SK-N-MC (cell line): Measurements from ENCODE around the gene TUT4.

Source experiments
- EZH2 ChIP-seq: fragments of 200-600 bp; sonication (generic); IDR thresholded peaks from one replicate; pipeline ENCODE4 v1.6.1; 2017; ENCODE audit warnings: antibody characterized with exemption
- FOXP2 ChIP-seq: optimal IDR thresholded peaks from 2 replicates; pipeline ENCODE3; 2011; ENCODE audit warnings: mild to moderate bottlenecking, moderate library complexity; ENCODE audit not compliant: insufficient read depth; ENCODE audit errors: extremely low read length, control extremely low read depth
- POLR2AphosphoS5 ChIP-seq: IDR thresholded peaks from 2 replicates; pipeline ENCODE4 v1.6.1; 2012; ENCODE audit warnings: mild to moderate bottlenecking, low read depth, low read length, borderline replicate concordance

GRCh38 chr1:52601519-52601918 lies 48.6 kb upstream of the TUT4 start:
- no peak for TF ChIP-seq POLR2AphosphoS5
- TF ChIP-seq EZH2: no peak
- no peak for TF ChIP-seq FOXP2
